RWPE2 (cell line): ENCODE measurements around the gene MSI2.

Experiments used
- ATAC-seq: fragments of 200-7000 bp; cut with Tn5 transposase; 3 replicates; pipeline ENCODE4 v1.9.1; 2021; ENCODE audit warnings: low read depth
- DNase-seq: peaks from one replicate; pipeline ENCODE4 v3.0.0-alpha.2; 2020; ENCODE audit warnings: low spot score
- H3K27ac ChIP-seq: fragments of 450-650 bp; 2 replicates; pipeline ENCODE4 v1.5.1; 2017; ENCODE audit warnings: mild to moderate bottlenecking; ENCODE audit not compliant: poor library complexity, severe bottlenecking
- H3K27me3 ChIP-seq: fragments of 250-450 bp; sonication (Bioruptor Pico); 2 replicates; pipeline ENCODE4 v1.5.1; 2021; ENCODE audit warnings: mild to moderate bottlenecking, moderate library complexity; ENCODE audit not compliant: insufficient read depth, poor library complexity, severe bottlenecking
- H3K36me3 ChIP-seq: fragments of 250-450 bp; sonication (Bioruptor Pico); 2 replicates; pipeline ENCODE4 v1.5.1; 2020; ENCODE audit warnings: low read depth, mild to moderate bottlenecking, moderate library complexity
- H3K4me1 ChIP-seq: fragments of 250-450 bp; sonication (Bioruptor Pico); 2 replicates; pipeline ENCODE4 v1.5.1; 2021; ENCODE audit warnings: mild to moderate bottlenecking, moderate library complexity; ENCODE audit not compliant: insufficient read depth, poor library complexity, severe bottlenecking
- H3K4me3 ChIP-seq: fragments of 250-450 bp; sonication (Bioruptor Pico); 2 replicates; pipeline ENCODE4 v1.5.1; 2021; ENCODE audit warnings: mild to moderate bottlenecking, moderate library complexity; ENCODE audit not compliant: severe bottlenecking
- H3K9me3 ChIP-seq: fragments of 250-450 bp; sonication (Bioruptor Pico); 2 replicates; pipeline ENCODE4 v1.5.1; 2021; ENCODE audit warnings: mild to moderate bottlenecking, moderate library complexity; ENCODE audit not compliant: severe bottlenecking
- CTCF ChIP-seq: fragments of 450-650 bp; IDR thresholded peaks from one replicate; pipeline ENCODE4 v1.5.1; 2017; ENCODE audit warnings: mild to moderate bottlenecking, moderate library complexity; ENCODE audit not compliant: poor library complexity, severe bottlenecking

MSI2 gene

GRCh38 chr17:57539529-57540301, 283.4 kb downstream of the MSI2 start:
- Histone ChIP-seq H3K4me3 (no peak overlapping the region), H3K4me1 (no peaks in the 10 kb centered on the region), H3K27me3 (no peaks in the 10 kb centered on the region), H3K9me3 (no peaks in the 10 kb centered on the region), H3K27ac (no peak overlapping the region), H3K36me3 (no peaks in the 10 kb centered on the region)
- DNase-seq (no peak), ATAC-seq (no peak)
- no peak for TF ChIP-seq CTCF

GRCh38 chr17:57540596-57540995, 284.3 kb downstream of the MSI2 start:
- no peaks in the 10 kb centered on the region for H3K9me3 ChIP-seq
- H3K36me3 ChIP-seq = no peaks in the 10 kb centered on the region
- no peak overlapping the region for H3K27ac ChIP-seq
- DNase-seq = no peak
- H3K4me1 ChIP-seq = no peaks in the 10 kb centered on the region
- no peak for ATAC-seq
- H3K27me3 ChIP-seq = no peaks in the 10 kb centered on the region
- no peak for TF ChIP-seq CTCF
- no peak overlapping the region for H3K4me3 ChIP-seq

- Histone ChIP-seq H3K4me1 (no peaks in the 10 kb centered on the region), H3K36me3 (no peaks in the 10 kb centered on the region), H3K27ac (no peak overlapping the region), H3K4me3 (no peak overlapping the region), H3K9me3 (no peaks in the 10 kb centered on the region), H3K27me3 (no peaks in the 10 kb centered on the region)
- TF ChIP-seq CTCF = no peak
- ATAC-seq (no peak), DNase-seq (no peak)
Measured at GRCh38 chr17:57541049-57541448, 284.7 kb downstream of the MSI2 start.

- Histone ChIP-seq H3K4me3 (no peak overlapping the region), H3K27me3 (no peaks in the 10 kb centered on the region), H3K9me3 (no peaks in the 10 kb centered on the region), H3K4me1 (no peaks in the 10 kb centered on the region), H3K36me3 (no peaks in the 10 kb centered on the region), H3K27ac (no peak overlapping the region)
- no peak for ATAC-seq
- DNase-seq = no peak
- no peak for TF ChIP-seq CTCF
Measured at GRCh38 chr17:57541472-57542394, 285.4 kb downstream of the MSI2 start.
